Retinal pigment epithelial cell (primary cell): ENCODE results near the gene CREB1.
A peak's percentile ranks its signal among the peaks of the same experiment; 100 is the strongest.

ENCODE experiments used
- DNase-seq: peaks from one replicate; pipeline ENCODE4 v3.0.0-alpha.2; 2010; ENCODE audit warnings: low read depth
- H3K4me3 ChIP-seq: 2 replicates; pipeline ENCODE4 v1.5.1; 2011; ENCODE audit warnings: mild to moderate bottlenecking, low read length, control low read depth, moderate library complexity
- TF ChIP-seq, protein P1 (sequence below): conservative IDR thresholded peaks from 2 replicates; pipeline ENCODE4 v1.5.1; 2011; ENCODE audit warnings: low read depth, low read length, control low read depth, inconsistent platforms

The CREB1 gene

DNA sequence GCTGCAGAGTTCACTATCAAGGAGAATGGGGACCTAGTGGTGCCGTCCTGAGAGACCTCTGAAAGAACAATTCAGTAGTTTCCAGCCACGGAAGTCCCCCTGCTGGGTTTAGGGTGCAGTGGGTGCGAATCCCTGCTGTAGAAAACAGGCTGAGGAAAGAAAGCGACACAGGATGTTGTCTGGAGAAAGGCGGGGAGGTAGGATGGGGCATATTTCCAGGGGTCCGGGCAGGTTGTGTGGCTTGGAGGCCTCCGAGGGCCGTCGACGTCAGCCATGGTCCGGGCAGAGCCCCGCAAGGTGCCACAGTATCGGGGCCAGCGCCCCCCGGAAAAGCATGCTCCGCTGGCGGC lies 807 bp upstream of the CREB1 start:
- H3K4me3 ChIP-seq, result peak overlapping the region; percentile 69
- TF ChIP-seq, protein P1, sequence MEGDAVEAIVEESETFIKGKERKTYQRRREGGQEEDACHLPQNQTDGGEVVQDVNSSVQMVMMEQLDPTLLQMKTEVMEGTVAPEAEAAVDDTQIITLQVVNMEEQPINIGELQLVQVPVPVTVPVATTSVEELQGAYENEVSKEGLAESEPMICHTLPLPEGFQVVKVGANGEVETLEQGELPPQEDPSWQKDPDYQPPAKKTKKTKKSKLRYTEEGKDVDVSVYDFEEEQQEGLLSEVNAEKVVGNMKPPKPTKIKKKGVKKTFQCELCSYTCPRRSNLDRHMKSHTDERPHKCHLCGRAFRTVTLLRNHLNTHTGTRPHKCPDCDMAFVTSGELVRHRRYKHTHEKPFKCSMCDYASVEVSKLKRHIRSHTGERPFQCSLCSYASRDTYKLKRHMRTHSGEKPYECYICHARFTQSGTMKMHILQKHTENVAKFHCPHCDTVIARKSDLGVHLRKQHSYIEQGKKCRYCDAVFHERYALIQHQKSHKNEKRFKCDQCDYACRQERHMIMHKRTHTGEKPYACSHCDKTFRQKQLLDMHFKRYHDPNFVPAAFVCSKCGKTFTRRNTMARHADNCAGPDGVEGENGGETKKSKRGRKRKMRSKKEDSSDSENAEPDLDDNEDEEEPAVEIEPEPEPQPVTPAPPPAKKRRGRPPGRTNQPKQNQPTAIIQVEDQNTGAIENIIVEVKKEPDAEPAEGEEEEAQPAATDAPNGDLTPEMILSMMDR, result peak; percentile 22
- DNase-seq, result no peak

DNA sequence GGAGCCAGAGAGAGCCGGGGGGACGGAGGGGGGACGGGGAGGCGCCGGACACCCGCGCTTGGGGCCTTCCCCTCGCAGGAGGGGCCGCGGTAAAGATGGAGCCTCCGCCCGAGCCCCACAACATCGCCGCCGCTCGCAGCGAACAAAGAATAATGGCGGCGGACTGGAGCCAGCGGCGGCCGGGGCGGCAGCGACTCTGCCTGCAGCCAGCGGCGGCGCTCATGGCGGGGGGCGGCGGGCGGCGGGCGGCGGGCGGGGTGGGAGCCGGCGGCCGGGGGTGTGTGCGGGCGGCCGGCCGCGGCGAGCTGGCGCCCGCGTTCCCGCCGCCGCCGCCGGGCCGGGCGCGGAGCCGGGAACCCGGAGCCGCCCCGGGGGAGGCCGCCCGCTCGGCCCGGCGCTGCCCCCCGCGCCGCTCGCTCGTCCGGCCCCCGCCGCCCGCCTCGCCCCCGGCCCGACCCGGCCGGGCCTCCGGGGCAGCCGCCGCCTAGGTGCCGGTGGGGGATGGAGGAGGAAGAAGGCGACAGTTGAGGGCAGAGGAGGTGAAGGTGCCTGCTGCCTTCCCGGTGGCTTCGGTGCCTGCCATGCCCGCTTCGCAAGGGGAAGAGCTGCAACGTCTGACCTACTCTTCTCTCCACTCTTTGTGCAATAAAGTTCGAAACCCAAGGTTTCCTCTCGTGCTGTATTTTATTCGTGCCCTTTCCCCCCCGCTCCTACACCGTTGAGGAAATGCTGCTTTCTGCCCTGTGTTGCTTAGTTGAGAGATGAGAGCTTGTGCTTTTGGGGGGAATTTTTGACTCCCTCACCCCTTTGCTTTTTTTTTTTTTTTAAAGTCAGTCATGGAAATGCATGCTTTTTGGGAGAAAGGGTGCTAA lies 634 bp downstream of the CREB1 start:
- DNase-seq, result no peak
- peak overlapping the region; percentile 79 for H3K4me3 ChIP-seq
- TF ChIP-seq, protein P1, result no peak

DNA sequence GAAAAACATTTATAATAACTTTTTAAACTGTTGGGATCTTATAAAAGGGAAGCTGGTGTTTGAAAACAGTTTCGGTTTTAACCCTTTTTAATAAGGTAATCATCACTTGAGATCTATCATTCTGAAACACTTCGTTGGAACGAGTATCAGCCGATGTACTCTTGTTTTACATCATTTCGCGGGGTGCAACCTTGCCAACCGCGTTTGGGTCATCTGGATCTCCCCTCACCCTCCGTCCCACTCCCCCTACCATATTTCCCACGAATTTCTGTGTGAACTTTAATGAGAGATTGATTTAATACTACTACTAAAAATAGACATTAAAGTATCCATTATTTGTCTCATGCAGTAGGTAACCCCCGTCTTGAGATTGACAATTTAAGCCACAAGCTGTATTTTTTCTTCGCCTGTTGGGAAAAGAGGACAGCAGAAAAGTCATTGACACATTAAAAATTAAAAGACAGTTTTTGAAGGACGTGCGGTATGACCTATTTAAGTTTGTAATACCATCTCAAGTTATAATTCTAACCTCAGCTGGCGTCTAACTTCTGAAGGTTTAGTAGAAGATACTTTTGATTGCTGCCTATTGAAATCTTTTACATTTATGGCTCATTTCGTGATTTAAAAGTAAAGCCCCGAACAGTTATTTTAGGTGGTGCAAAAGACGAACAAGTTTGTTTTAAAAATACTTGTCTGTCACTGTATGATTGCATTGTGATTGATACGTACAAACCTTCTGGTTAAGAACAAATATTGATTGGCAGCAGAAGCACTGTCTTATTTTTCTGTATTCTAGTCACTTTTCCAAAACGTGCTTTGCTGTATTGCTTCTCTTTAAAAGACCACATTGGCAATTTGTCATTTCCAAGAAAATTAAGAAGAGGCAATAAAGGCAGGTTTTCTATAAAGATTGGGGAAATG lies 1.5 kb downstream of the CREB1 start:
- TF ChIP-seq, protein P1, result no peak
- no peak for DNase-seq
- H3K4me3 ChIP-seq, result peak overlapping the region; percentile 79

DNA sequence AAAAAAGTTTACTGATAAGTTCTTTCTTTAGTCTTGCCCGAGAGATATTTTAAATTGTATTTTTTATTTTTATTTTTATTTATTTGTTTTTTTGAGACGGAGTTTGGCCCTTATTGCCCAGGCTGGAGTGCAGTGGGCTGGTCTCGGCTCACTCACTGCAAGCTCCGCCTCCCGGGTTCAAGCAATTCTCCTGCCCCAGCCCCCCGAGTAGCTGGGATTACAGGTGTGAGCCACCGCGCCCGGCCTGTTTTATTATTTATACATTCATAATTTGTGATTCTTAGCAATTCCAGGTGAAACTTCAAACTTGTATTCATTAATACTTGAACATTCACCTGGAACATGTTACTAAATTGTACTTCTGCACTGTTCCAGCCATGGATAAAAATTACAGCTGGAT lies 2.9 kb downstream of the CREB1 start:
- no peak for DNase-seq
- TF ChIP-seq, protein P1, result no peak
- H3K4me3 ChIP-seq, result no peak overlapping the region

DNA sequence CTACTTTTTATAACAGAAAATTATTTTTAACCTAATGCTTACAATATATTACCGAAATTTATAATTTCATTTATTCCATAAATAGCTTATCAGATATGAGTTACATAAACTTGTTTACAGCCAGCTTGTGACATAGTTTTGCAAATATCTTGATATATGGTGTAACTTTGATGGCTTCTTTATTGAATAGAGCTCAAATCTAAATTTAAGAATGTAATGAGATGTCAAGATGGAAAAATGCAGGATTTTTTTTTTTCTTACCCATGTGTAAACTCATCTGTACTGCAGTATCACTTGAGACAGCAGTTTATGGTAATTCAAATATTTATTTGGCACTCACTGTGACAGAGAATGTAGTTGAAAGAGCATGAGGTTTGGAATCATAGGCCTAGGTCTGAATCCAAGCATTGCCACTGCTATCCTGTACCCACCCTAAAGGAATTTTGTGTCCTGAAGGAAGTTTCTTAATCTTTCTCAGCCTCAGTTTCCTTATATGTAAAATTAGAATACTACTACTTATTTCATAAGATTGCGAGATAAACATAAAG lies 3.8 kb downstream of the CREB1 start:
- no peak overlapping the region for H3K4me3 ChIP-seq
- no peak for DNase-seq
- TF ChIP-seq, protein P1, result no peak

DNA sequence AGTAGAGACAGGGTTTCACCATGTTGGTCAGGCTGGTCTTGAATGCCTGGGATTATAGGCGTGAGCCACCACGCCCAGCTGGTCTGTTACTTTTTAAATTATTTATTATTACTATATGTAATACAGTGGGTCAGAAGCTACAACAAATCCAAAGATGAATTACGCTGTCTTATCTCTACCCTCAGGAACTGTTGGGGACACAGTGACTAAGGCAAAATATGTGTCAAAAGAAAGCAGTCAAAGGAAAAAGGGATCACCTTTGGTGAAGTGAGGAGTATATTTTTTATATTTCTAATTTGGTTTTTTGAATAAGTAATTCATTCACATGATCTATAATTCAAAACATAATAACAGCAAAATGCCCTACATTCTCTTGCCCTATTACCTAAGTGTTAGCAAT lies 4.7 kb downstream of the CREB1 start:
- TF ChIP-seq, protein P1, result no peak
- no peak overlapping the region for H3K4me3 ChIP-seq
- DNase-seq, result no peak
